GM12878 (cell line): ENCODE results near the gene TBL3. TPM values are rescaled to one million over a fixed set of nuclear protein-coding genes. Genes with fewer than 3 reads are reported as not detected.

Source experiments
- ATAC-seq: fragments of 200-7000 bp; cut with Tn5 transposase; 3 replicates; pipeline ENCODE4 v1.9.1; 2020; ENCODE audit warnings: mild to moderate bottlenecking, moderate library complexity
- BruUV-seq: library from RNA; stranded (reverse); fragments of 400-500 nt; replicated peaks from 2 replicates; lab custom pipeline; 2021; lab: Mats Ljungman, UMichigan
- CTCF ChIA-PET: fragments of 300-600 bp; sonication (Branson Sonifier 250); formaldehyde crosslinking; extraction: SDS; loops from one replicate; lab custom pipeline; 2021; ENCODE audit warnings: inconsistent platforms; lab: Yijun Ruan, JAX
- POLR2A ChIA-PET: fragments of 350-600 bp; formaldehyde crosslinking; extraction: SDS; loops from one replicate; lab custom pipeline; 2021; ENCODE audit warnings: inconsistent platforms; lab: Charles Lee
- RAD21 ChIA-PET: fragments of 300-600 bp; sonication (Branson Sonifier 250); formaldehyde crosslinking; loops from one replicate; lab custom pipeline; 2023; ENCODE audit warnings: antibody characterized with exemption; ENCODE audit not compliant: unreplicated experiment; lab: Charles Lee
- SMC1A ChIA-PET: fragments of 300-600 bp; sonication (Branson Sonifier 250); formaldehyde crosslinking; loops from one replicate; lab custom pipeline; 2023; ENCODE audit not compliant: unreplicated experiment, uncharacterized antibody; lab: Charles Lee
- DNase-seq: peaks from one replicate; pipeline ENCODE4 v3.0.0-alpha.2; 2011; ENCODE audit warnings: low read depth, low spot score
- FAIRE-seq: peaks from 3 replicates; lab custom pipeline; 2011; peaks lifted over from hg19 to GRCh38; lab: Jason Lieb, UNC
- H2AFZ ChIP-seq: 2 replicates; pipeline ENCODE4 v1.6.0; 2011; ENCODE audit warnings: low read depth, low read length, control low read depth; ENCODE audit not compliant: control insufficient read depth
- H3K27ac ChIP-seq: 2 replicates; pipeline ENCODE4 v1.5.1; 2011; ENCODE audit warnings: control low read depth; ENCODE audit not compliant: control insufficient read depth, insufficient read depth
- H3K27me3 ChIP-seq, 2 experiments: replicated peaks in 1 of 2; 2 replicates each; pipeline versions ENCODE4 v1.6.0 to v1.6.1; 2011; ENCODE audit warnings: low read length in 1 of 2; ENCODE audit not compliant: control insufficient read depth in 2 of 2, insufficient read depth in 2 of 2
- H3K36me3 ChIP-seq, 2 experiments: 2 replicates each; pipeline ENCODE4 v1.5.1; 2011; ENCODE audit warnings: low read length in 1 of 2; ENCODE audit not compliant: control insufficient read depth in 2 of 2, insufficient read depth in 2 of 2
- H3K4me1 ChIP-seq: 2 replicates; pipeline ENCODE4 v1.6.1; 2011; ENCODE audit warnings: mild to moderate bottlenecking, low read length, moderate library complexity, mixed read lengths; ENCODE audit not compliant: control insufficient read depth, insufficient read depth
- H3K4me2 ChIP-seq: 2 replicates; pipeline ENCODE4 v1.6.0; 2011; ENCODE audit warnings: control low read depth; ENCODE audit not compliant: control insufficient read depth, insufficient read depth
- H3K4me3 ChIP-seq: fragments of 200-600 bp; sonication (generic); 2 replicates; pipeline ENCODE4 v1.5.1; 2016
- H3K79me2 ChIP-seq: 2 replicates; pipeline ENCODE4 v1.6.0; 2011; ENCODE audit warnings: low read length; ENCODE audit not compliant: control insufficient read depth, insufficient read depth
- H3K9ac ChIP-seq: 2 replicates; pipeline ENCODE4 v1.8.0; 2011; ENCODE audit warnings: low read length, control low read depth, mixed read lengths; ENCODE audit not compliant: control insufficient read depth, insufficient read depth
- H3K9me3 ChIP-seq: replicated peaks from 3 replicates; pipeline ENCODE4 v1.5.1; 2011; ENCODE audit warnings: mild to moderate bottlenecking, low read length; ENCODE audit not compliant: control insufficient read depth, insufficient read depth
- H4K20me1 ChIP-seq: 2 replicates; pipeline ENCODE4 v1.6.0; 2011; ENCODE audit not compliant: control insufficient read depth, insufficient read depth
- SMARCA5 ChIP-seq: fragments of 450-650 bp; IDR thresholded peaks from 2 replicates; pipeline ENCODE4 v1.6.1; 2017; ENCODE audit warnings: mild to moderate bottlenecking
- WGBS: methylation state at CpG from one replicate; pipeline ENCODE4 v1.1.6; 2016; ENCODE audit warnings: low lambda C conversion rate; ENCODE audit not compliant: insufficient replicate concordance, insufficient coverage; ENCODE audit errors: missing lambda C conversion rate; 5-methylcytosine and 5-hydroxymethylcytosine counted together
- in situ Hi-C: fragments of 300-500 bp; cut with MboI; formaldehyde crosslinking; loops from 9 replicates; pipeline ENCODE4 v1.14.3; 2018; ENCODE audit warnings: mixed read lengths
- intact Hi-C: fragments of 100-400 bp; cut with micrococcal nuclease; formaldehyde crosslinking; loops from one replicate; pipeline ENCODE4 v1.14.2; 2022; ENCODE audit not compliant: unreplicated experiment
- polyA plus RNA-seq, 11 experiments: library from polyadenylated mRNA; depleted of rRNA in 4 of 11; unstranded in 6 of 11; stranded (reverse) in 5 of 11; fragments of >200 nt; fragmentation: Nextera tagmentation in 4 of 11; fragmentation: Illumina TruSeq in 1 of 11; extraction: Ambion mirVana in 4 of 11; extraction: Trizol in 1 of 11; gene quantifications; 1 replicate in 1 of 11; 2 replicates in 10 of 11; pipeline versions ENCODE4 v1.2.1 to v1.2.3, GENCODE V29; 2011 to 2016; ENCODE audit warnings: inconsistent platforms in 2 of 11, missing spikeins in 2 of 11, low read depth in 1 of 11
- total RNA-seq, 4 experiments: library from RNA; depleted of rRNA in 3 of 4; stranded (reverse); fragments of >200 nt in 3 of 4; fragmentation: Illumina TruSeq in 1 of 4; extraction: Trizol in 1 of 4; gene quantifications; 2 replicates each; pipeline versions ENCODE4 v1.2.1 to v1.2.3, GENCODE V29; 2013 to 2021
- TF ChIP-seq, protein P1 (sequence below): fragments of 450-650 bp; IDR thresholded peaks from 2 replicates; pipeline ENCODE4 v1.6.1; 2017; ENCODE audit warnings: mild to moderate bottlenecking

The TBL3 gene
- total and polyA plus RNA-seq, 10 of the 15 experiments (the other 5 are each of a cell fraction or from before 2014, with no cell fraction given): 1.2 to 101 (median 34.2) TPM

DNA sequence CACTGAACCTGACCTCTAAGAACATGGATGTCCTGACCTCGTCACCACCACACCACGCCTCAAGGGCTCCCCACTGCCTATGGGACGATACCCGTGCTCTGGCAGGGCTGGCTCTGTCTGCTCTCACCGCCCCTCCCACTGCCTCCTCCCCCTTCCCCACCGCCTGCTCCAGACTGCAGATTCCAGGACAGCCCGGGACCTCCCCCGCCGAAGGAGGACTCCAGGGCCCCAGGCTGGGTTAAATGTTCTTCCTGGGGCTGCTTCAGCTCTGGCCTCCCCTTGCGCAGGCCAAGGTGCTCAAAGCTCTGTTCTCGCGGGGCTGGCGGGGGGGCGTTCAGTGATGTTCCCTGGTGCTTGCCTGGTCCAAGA, 50.9 kb downstream of the TBL3 start:
- under 1% methylated on average over 13 of the region's 14 CpGs for WGBS

More for the DNA sequence above, 50.9 kb downstream of the TBL3 start:
- H3K27me3 ChIP-seq: peaks cover 11% of the 10 kb centered on the region in 2 experiments; a peak in 3 of 4 replicates
- no TSS peak for BruUV-seq
- intact Hi-C loops: loop anchor here (1.0 kb wide), 1 partner anchor 118 kb away; no protein-coding TSS in a partner anchor
- H3K36me3 ChIP-seq: no peaks in the 10 kb centered on the region
- peak overlapping the region; percentile 90 for H2AFZ ChIP-seq
- in situ Hi-C loops: loop anchor here (5.0 kb wide), 1 partner anchor 120 kb away; no protein-coding TSS in a partner anchor
- ChIA-PET CTCF (interaction anchor here (0.6 to 4.4 kb wide), 16 partner anchors 9 to 696 kb away, joined by 3 to 79 read pairs (median 6); partner anchors contain the start of genes ECI1, NTHL1, PKD1 and RAB26), POLR2A (interaction anchor here (0.6 kb wide), 1 partner anchor 28 kb away, joined by 7 read pairs; no protein-coding TSS in a partner anchor), SMC1A (interaction anchor here (0.9 to 1.6 kb wide), 4 partner anchors 99 to 228 kb away, joined by 3 to 10 read pairs (median 4); partner anchors contain the start of gene ECI1), RAD21 (interaction anchor here (1.2 to 2.2 kb wide), 5 partner anchors 22 to 132 kb away, joined by 3 to 21 read pairs (median 5); partner anchors contain the start of genes NTHL1, TRAF7 and TSC2)
- H3K27ac ChIP-seq: no peak overlapping the region
- FAIRE-seq (no peak), DNase-seq (no peak), ATAC-seq (peak; percentile 48)
- H3K79me2 ChIP-seq: no peaks in the 10 kb centered on the region
- H3K9ac ChIP-seq: 0 out of 2 replicates have a peak overlapping the region, but pooled peaks have one; percentile 43
- no peak for TF ChIP-seq SMARCA5
- TF ChIP-seq, protein P1, sequence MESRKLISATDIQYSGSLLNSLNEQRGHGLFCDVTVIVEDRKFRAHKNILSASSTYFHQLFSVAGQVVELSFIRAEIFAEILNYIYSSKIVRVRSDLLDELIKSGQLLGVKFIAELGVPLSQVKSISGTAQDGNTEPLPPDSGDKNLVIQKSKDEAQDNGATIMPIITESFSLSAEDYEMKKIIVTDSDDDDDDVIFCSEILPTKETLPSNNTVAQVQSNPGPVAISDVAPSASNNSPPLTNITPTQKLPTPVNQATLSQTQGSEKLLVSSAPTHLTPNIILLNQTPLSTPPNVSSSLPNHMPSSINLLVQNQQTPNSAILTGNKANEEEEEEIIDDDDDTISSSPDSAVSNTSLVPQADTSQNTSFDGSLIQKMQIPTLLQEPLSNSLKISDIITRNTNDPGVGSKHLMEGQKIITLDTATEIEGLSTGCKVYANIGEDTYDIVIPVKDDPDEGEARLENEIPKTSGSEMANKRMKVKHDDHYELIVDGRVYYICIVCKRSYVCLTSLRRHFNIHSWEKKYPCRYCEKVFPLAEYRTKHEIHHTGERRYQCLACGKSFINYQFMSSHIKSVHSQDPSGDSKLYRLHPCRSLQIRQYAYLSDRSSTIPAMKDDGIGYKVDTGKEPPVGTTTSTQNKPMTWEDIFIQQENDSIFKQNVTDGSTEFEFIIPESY: peak; percentile 92; the same call in 1 of the 2 replicates
- peaks cover 7% of the 10 kb centered on the region for H3K4me1 ChIP-seq
- peak overlapping the region; percentile 93 for H3K4me2 ChIP-seq
- H3K9me3 ChIP-seq: no peaks in the 10 kb centered on the region
- peak overlapping the region; percentile 19; the same call in 1 of the 2 replicates for H3K4me3 ChIP-seq
- H4K20me1 ChIP-seq: peaks cover 2% of the 10 kb centered on the region; the same call in 1 of the 2 replicates
